Vagina (tissue), 2 donors: ENCODE results near the gene BMP2K. TPM values are rescaled to one million over a fixed set of nuclear protein-coding genes. Genes with fewer than 3 reads are reported as not detected.

Experiments used
- DNase-seq, 2 donors: peaks; one replicate each; pipeline ENCODE4 v3.0.0-alpha.2; 2017; ENCODE audit errors: extremely low spot score in 2 of 2
- H3K27ac ChIP-seq: fragments of 200-600 bp; sonication (generic); one replicate; pipeline ENCODE4 v1.5.1; 2019
- H3K27me3 ChIP-seq: fragments of 200-600 bp; sonication (generic); one replicate; pipeline ENCODE4 v1.5.1; 2019
- H3K36me3 ChIP-seq, 2 donors: fragments of 200-600 bp; sonication (generic); one replicate each; pipeline ENCODE4 v1.5.1; 2017 to 2019
- H3K4me1 ChIP-seq: fragments of 200-600 bp; sonication (generic); one replicate; pipeline ENCODE4 v1.5.1; 2019
- H3K4me3 ChIP-seq, 2 donors: fragments of 200-600 bp; sonication (generic); 1 replicate in 1 of 2; 2 replicates in 1 of 2; pipeline ENCODE4 v1.5.1; 2016 to 2019
- H3K9me3 ChIP-seq: fragments of 200-600 bp; sonication (generic); one replicate; pipeline ENCODE4 v1.5.1; 2019
- POLR2A ChIP-seq, 2 donors: fragments of 450-650 bp; IDR thresholded peaks; one replicate each; pipeline ENCODE4 v1.6.1; 2017; ENCODE audit warnings: antibody characterized with exemption in 2 of 2, mild to moderate bottlenecking in 2 of 2, moderate library complexity in 2 of 2
- POLR2AphosphoS5 ChIP-seq, 2 donors: sonication (generic); formaldehyde crosslinking; IDR thresholded peaks; one replicate each; pipeline ENCODE4 v1.9.0; 2017; ENCODE audit warnings: antibody characterized with exemption in 2 of 2, mild to moderate bottlenecking in 2 of 2, low read depth in 1 of 2; ENCODE audit not compliant: insufficient read depth in 1 of 2
- intact Hi-C: fragments of 100-400 bp; cut with DNase I; formaldehyde crosslinking; loops from one replicate; pipeline ENCODE4 v1.15.1; 2023
- total RNA-seq: library from RNA; depleted of rRNA; stranded (reverse); fragments of >200 nt; gene quantifications from one replicate; pipeline ENCODE4 v1.2.3, GENCODE V29; 2016
- TF ChIP-seq, protein P1 (sequence below), 3 experiments: fragments of 450-650 bp in 2 of 3; fragments of 200-600 bp in 1 of 3; sonication (generic) in 1 of 3; IDR thresholded peaks; one replicate each; pipeline ENCODE4 v1.5.1; 2017 to 2019; ENCODE audit warnings: antibody characterized with exemption in 3 of 3, mild to moderate bottlenecking in 2 of 3, moderate library complexity in 2 of 3

The BMP2K gene
- total RNA-seq, 1 donor from 2014 or later, result 34.9 TPM

DNA sequence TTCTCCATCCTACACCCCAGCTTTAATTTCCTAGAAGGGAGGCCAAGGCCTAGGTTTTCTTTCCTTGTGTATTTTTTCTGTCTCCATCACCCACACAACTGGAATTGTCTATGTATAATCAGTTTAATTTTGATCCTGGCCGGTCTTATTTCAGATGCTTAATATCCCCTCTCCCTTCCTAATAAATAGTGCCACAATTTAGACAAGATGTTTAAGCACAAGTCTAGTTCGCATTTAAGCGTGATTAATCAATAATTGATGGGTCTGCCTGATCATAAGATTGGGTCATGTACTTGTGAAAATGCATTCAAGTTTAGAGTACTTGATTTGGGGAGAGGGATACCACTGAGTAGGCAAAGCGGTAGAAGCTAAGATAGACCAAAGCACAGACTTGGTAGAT, 2.4 kb downstream of the BMP2K start:
- TF ChIP-seq, protein P1, sequence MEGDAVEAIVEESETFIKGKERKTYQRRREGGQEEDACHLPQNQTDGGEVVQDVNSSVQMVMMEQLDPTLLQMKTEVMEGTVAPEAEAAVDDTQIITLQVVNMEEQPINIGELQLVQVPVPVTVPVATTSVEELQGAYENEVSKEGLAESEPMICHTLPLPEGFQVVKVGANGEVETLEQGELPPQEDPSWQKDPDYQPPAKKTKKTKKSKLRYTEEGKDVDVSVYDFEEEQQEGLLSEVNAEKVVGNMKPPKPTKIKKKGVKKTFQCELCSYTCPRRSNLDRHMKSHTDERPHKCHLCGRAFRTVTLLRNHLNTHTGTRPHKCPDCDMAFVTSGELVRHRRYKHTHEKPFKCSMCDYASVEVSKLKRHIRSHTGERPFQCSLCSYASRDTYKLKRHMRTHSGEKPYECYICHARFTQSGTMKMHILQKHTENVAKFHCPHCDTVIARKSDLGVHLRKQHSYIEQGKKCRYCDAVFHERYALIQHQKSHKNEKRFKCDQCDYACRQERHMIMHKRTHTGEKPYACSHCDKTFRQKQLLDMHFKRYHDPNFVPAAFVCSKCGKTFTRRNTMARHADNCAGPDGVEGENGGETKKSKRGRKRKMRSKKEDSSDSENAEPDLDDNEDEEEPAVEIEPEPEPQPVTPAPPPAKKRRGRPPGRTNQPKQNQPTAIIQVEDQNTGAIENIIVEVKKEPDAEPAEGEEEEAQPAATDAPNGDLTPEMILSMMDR (IDR thresholded peaks at IDR 0.05), result no peak
- no peak for TF ChIP-seq POLR2AphosphoS5 (IDR thresholded peaks at IDR 0.05; ENCODE audit: insufficient read depth in 1 of 2, low read depth in 1 of 2)
- no peak for TF ChIP-seq POLR2A (IDR thresholded peaks at IDR 0.05)
- peaks cover 52% of the 10 kb centered on the region for H3K4me1 ChIP-seq
- H3K36me3 ChIP-seq, result no peaks in the 10 kb centered on the region
- H3K27me3 ChIP-seq, result no peaks in the 10 kb centered on the region
- DNase-seq, result no peak
- H3K27ac ChIP-seq, result no peak overlapping the region
- H3K4me3 ChIP-seq, result peak overlapping the region in 1 of 2 donors; percentile 5
- intact Hi-C loops, result no loop called here
- no peaks in the 10 kb centered on the region for H3K9me3 ChIP-seq

DNA sequence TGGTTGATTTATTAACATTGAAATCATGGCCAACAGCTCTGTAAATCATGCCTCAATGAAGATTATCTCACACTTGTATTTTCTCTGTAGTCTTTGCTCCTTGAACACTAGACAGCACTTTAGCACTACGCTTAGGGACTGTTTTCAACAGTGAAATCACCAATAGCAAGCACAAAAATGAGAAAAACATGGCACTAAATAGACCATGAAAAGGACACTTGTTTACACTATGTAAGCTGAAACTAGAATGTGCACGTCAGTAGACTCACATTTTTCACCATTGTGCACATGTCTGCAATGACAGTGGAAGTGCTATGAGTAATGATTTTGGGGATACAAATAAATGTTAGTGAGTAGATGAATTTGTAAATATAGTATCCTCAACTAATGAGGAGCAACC, 3.1 kb downstream of the BMP2K start:
- Histone ChIP-seq H3K27ac (no peak overlapping the region), H3K36me3 (no peaks in the 10 kb centered on the region), H3K4me3 (peak overlapping the region in 1 of 2 donors; percentile 5), H3K27me3 (no peaks in the 10 kb centered on the region), H3K9me3 (no peaks in the 10 kb centered on the region), H3K4me1 (peaks cover 52% of the 10 kb centered on the region)
- DNase-seq, result no peak
- TF ChIP-seq, protein P1 (IDR thresholded peaks at IDR 0.05), result no peak
- TF ChIP-seq POLR2AphosphoS5 (IDR thresholded peaks at IDR 0.05; ENCODE audit: insufficient read depth in 1 of 2, low read depth in 1 of 2), result no peak
- TF ChIP-seq POLR2A (IDR thresholded peaks at IDR 0.05), result no peak
- intact Hi-C loops, result no loop called here

DNA sequence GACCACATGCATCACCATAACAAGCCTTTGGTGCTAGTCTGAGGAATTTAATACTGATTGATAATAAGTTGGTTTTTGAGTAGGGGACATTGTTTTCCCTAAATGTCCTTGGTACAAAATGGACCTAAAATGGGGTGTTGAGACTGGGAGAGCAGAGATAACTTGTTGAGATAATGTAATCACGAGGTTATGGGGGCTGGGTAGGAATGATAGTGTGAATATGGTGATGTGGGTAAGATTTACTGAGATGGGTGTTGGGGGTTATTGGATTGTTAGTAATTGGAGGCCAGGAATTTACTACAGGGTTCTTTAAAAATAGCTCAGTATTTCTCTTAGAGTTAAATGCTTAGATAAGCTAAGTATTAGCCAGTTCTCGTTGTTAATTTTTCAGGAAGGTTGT, 3.9 kb downstream of the BMP2K start:
- H3K4me3 ChIP-seq, result no peak overlapping the region
- H3K9me3 ChIP-seq, result no peaks in the 10 kb centered on the region
- no peak overlapping the region for H3K27ac ChIP-seq
- H3K27me3 ChIP-seq, result no peaks in the 10 kb centered on the region
- no peaks in the 10 kb centered on the region for H3K36me3 ChIP-seq
- intact Hi-C loops, result no loop called here
- TF ChIP-seq, protein P1 (IDR thresholded peaks at IDR 0.05), result no peak
- TF ChIP-seq POLR2AphosphoS5 (IDR thresholded peaks at IDR 0.05; ENCODE audit: insufficient read depth in 1 of 2, low read depth in 1 of 2) (no peak), POLR2A (IDR thresholded peaks at IDR 0.05) (no peak)
- H3K4me1 ChIP-seq, result peaks cover 52% of the 10 kb centered on the region
- DNase-seq, result no peak

DNA sequence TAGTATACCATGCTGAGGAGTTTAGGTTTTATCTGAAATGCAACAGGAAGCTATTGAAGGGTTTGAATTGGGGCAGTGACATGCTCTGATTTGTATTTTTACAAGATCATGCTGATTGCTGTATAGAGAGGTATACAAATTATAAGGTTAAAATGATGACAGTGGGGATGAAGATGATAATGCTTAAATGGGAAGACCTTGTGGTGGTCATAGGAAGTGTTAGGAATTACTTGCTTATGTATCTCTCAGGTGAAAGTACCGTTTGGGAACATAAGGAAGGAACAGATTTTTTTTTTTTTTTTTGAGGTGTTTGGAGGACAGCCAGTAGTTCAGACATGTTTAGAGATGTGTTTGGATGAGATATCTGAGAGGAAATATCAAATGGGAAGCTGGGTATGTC, 5.0 kb downstream of the BMP2K start:
- TF ChIP-seq POLR2A (IDR thresholded peaks at IDR 0.05) (no peak), POLR2AphosphoS5 (IDR thresholded peaks at IDR 0.05; ENCODE audit: insufficient read depth in 1 of 2, low read depth in 1 of 2) (no peak)
- TF ChIP-seq, protein P1 (IDR thresholded peaks at IDR 0.05), result no peak
- Histone ChIP-seq H3K4me1 (peaks cover 63% of the 10 kb centered on the region), H3K36me3 (no peaks in the 10 kb centered on the region), H3K4me3 (no peak overlapping the region), H3K9me3 (no peaks in the 10 kb centered on the region), H3K27ac (no peak overlapping the region), H3K27me3 (no peaks in the 10 kb centered on the region)
- intact Hi-C loops, result no loop called here
- DNase-seq, result no peak

DNA sequence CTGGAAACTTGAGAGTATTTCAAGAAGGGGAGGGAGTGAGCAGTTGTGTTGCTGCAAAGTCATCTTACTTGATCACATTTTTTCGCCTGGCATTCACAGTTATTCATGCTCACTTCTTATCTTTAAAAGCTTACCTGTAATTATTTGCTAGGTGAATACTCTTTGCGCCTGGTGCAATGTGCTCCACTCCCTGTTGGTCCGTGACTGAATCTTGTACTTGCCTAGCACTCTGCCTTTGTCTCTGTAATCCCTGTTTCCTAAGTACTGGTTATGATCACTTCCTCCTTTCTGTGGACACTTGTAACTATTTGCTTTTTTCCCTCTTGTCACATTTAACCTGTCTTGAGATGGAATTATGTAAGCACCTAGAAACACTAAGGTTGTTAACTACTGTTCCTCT, 5.8 kb downstream of the BMP2K start:
- Histone ChIP-seq H3K4me1 (peaks cover 66% of the 10 kb centered on the region), H3K27ac (no peak overlapping the region), H3K27me3 (no peaks in the 10 kb centered on the region), H3K4me3 (no peak overlapping the region), H3K9me3 (no peaks in the 10 kb centered on the region), H3K36me3 (no peaks in the 10 kb centered on the region)
- no peak for DNase-seq
- no peak for TF ChIP-seq POLR2A (IDR thresholded peaks at IDR 0.05)
- TF ChIP-seq, protein P1 (IDR thresholded peaks at IDR 0.05), result no peak
- no peak for TF ChIP-seq POLR2AphosphoS5 (IDR thresholded peaks at IDR 0.05; ENCODE audit: insufficient read depth in 1 of 2, low read depth in 1 of 2)
- intact Hi-C loops, result no loop called here
